Activated CD8-positive, alpha-beta memory T cell treated with anti-CD3 and anti-CD28 coated beads for 4 hours (primary cell): ENCODE results near the gene LSP1.
"Not testable (repeated sequence)": the region's sequence is repeated elsewhere in the genome, so short reads cannot be mapped to it uniquely, and the experiment has no call there.

Experiments used
- DNase-seq, 2 donors: peaks; one replicate each; pipeline ENCODE4 v3.0.0-alpha.2; 2020; ENCODE audit warnings: low read depth in 2 of 2

The LSP1 gene

DNA sequence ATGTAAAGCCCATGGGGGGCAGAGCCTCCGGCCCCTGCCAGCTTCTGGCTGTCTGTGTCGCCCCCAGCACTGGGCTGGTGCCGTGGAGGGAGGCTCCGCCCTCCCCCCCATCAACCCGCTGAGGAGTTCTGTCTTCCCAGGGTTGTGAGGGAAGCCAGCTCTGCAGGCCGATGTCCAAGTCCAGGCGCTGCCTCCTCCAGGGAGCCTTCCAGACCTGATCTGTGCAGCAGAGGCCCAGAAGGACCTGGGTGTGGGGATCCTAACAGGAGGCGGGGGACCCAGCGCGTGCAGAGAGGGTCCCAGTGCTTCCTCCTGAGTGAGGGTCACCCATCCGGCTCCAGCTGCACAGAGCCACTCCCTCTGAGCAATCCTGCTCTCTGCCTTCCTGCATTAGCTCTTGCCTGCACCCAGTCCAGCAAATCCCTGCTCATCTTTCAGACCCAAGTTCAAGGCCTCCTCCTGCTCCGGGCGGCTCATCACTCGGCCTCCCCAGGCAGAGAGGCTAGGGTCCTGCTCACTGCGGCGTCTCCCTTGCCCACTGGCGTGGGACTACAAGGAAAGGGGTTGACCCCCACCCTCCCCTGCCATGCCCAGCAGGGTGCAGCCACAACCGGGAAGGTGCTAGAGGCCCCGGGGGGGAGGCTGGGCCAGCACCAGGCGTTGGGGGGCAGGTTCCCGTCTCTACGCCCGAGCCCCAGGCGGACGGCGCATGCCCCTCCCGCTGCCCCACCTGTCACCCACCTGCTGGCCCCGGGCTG is 22.4 kb downstream of the LSP1 start:
- no peak for DNase-seq

DNA sequence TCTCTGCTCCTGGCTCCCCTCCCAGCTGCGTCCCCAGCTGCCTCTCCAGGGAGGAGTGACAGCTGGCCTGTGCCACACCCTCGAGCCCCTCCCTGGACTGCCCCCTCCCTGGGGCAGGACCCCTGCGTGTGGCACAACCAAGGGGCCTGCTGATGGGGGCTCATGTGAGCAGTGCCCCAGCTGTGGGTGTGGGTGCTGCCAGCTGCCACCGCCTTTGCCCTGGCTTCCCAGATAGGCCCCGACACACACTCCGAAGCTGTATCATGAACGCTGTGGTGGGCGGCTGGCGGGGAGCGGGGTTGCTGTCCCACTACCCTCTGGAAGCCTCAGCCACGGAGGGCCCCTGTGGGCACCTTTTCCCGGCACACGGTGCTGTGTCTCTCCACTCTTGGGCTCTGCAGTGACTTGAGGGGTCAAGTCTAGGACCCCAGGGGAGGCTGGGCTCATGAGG is 23.0 kb downstream of the LSP1 start:
- DNase-seq, result not testable (repeated sequence)

DNA sequence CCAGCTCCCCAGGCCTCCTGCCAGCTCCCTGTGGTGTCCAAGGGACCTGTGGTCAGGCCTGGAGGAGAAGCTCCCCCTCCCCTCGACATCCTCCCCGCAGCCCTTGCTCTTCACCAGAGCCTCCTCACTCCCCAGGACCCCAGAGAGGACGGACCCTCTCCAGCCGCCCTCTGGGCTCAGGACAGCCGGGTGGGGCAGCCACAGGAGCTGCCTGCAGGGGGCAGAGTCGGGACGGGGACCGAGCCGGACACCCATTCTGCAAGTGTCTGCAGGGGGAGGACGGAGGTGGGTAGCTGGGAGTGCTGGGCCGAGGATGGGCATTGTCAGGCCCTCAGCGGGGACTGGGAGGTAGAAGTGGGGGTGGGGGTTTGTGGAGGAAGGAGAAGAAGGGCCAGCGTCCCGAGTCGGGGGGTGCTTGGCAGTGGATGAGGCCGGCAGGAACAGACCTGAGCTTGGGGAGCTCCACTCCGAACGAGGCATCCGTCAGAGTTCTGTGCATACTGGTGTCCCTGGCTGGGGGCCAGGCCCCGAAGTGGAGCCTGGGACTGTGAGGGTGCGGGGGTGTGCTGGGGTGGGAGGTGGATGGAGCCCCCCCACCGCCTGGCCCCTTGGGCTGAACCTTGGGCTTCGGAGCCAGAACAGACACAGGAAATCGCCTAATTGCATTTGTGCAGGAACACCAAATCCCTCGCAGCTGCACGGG is 23.6 kb downstream of the LSP1 start:
- no peak for DNase-seq

DNA sequence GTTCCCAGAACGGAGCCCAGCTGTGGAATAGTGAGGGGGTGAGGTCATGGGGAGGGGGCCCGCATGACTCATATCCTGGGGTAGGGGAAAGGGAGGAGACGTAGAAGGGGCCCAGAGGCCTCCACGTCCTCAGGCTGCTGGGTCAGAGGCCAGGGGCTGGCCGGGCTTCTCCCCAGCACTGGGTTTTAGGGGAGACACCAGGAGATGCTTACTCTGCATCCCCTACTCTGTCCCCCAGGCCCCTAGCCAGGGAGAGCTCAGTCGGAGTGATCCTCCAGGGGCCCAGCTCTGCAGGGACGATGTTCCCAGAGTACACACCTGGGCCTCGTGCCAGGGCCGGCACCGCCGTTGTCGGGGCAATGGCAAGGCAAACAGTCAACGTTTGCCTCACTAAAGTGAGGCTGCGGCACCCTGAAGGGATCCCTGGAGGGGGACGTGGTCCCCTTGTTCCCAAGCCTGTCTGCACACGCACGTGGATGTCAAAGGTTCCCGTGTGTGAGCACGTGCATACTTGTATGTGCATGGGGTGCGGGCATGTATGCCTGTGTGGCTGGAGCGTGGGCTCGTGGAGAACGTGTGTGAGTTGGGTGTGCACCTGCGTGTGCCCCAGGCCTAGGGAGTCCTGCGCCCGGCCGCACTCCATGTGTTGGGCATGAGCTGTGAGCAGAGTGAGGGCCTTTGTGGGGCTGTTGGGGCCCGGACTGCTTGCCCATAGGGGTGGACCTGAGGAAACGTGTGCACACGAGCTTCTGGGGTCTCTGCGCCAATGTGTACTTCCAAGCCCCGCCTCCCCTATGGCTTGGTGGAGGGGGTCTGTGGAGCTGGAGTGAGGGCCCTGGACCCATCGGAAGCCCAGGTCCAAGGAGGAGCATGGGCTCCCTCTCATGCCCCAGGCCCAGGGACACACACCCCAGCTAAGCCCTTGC is 24.6 kb downstream of the LSP1 start:
- DNase-seq, result no peak

DNA sequence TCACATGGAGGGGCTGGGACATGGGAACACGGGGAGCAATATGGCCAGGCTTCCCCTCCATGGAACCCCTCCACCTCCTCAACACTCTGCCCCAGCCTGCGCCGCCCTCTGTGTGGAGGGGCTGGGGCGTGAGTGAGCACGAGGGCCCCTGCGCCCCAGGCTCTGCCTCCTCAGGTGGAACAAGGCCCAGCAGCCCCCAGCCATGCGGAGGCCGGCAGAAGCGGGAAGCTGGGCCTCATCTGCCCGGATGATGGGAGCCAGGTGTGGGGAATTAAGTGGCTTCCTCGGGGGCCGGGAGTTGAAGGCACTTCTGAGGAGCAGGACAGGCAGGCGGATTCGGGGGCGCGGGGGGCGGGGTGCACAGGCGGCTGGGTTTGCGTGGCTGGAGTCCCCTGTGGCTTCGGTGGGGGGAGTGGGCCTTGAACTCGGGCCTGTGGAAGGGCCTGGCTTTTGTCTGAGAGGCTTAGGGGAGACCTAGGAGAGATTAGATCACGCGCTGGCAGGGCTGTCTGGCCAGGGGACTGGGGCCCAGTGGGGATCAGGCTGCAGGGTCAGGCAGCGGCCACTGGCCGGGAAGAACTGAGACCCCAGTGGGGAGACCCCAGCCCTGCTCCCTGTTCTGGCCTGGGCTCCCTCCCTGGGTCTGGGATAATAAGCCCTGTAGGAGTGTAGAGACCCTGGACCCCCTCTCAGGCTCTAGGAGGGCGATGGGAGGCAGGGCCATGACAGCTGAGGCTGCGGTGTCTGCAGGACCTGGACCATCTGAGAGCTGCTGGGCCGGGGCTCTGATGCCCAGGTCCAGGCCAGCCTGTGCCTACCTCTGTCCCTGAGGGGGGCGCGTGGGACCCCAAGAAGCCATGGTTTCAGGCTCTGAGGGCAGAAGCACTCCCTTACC is 25.5 kb downstream of the LSP1 start:
- no peak for DNase-seq

DNA sequence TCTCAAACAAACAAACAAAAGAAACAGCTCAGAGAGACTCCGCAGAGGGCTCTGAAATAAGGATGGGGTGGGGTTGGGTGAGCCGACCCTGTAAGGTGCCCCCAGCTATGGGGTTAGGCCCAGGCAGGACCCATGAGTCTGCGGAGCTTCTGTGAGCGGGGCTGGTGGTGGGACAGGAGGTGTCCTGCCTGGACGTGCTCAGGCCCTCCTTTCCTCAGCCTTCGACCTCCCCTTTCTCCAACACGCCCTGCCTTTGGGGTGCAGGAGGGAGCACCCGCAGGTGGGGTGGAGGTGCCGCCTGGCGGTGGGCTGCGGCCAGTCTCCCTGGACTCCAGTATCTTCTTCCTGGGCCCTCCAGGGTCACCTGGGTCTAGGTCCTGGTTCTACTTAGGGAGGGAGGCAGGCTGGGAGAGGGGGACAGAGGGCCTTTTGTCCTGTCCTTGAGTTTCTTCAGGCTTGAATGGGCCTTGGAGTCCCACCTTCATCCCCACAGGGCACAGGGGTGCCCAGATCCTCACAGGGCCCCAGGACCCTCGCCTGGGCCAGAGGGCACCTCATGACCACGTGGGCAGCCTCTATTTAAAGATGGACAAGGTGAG is 26.6 kb downstream of the LSP1 start:
- DNase-seq, result no peak

DNA sequence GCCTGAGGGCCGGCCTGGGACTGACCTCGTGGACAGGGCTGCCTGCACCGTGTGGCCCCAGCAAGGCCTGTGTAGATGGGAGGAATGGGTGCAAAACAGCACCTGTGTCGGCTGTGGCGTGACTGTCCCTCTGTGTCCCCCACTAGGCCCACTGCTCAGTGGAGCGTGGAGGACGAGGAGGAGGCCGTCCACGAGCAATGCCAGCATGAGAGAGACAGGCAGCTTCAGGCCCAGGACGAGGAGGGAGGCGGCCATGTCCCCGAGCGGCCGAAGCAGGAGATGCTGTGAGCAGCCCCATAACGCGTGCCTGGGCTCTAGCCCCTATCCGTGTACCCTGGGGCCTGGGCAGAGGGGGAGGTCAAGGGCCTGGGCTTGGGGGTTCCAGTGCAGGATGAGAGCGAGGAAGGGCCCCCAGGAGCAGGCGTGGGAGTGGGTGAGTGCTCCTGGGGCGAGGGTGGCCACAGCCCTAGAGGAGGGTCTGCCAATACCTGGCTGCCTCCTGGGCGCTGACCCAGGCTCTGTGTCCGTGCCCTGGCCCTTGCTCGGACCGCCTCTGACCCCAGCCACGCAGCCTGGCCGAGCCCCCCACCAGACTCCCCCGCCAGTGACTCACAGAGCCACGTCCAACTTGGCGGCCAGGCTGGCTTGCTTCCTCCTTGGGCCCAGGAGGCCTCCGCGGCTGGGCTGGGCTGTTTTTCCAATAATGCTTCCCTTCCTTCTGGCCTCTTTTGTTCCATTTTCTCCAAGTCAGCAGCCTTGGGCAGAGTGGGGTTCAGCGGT is 27.2 kb downstream of the LSP1 start:
- DNase-seq, result no peak

DNA sequence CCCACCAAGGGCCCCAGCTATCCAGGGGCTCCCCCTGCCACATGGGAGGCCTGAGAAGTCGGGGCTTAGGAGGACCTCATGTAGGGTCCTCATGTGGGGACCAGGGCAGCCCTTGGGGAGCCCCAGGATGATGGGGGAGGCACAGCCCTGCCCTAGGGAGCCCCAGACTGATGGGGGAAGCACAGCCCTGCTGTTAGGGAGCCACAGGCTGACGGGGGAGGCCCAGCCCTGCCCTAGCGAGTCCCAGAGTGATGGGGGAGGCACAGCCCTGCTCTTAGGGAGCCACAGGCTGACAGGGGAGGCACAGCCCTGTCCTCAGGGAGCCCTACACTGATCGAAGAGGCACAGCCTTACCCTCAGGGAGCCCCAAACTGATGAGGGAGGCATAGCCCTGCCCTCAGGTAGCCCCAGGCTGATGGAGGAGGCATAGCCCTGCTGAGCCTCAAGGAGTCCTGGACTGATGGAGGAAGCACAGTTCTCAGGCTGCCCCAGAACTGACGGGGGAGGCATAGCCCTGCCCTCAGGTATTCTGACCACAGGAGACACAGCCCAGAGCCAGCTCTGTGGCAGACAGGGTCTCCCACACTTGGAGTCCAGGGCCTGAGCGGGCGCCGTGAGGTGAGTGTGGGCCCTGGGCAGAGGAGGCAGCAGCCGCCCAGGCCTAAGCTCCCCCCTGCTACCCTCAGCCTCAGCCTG is 28.0 kb downstream of the LSP1 start:
- no peak for DNase-seq

DNA sequence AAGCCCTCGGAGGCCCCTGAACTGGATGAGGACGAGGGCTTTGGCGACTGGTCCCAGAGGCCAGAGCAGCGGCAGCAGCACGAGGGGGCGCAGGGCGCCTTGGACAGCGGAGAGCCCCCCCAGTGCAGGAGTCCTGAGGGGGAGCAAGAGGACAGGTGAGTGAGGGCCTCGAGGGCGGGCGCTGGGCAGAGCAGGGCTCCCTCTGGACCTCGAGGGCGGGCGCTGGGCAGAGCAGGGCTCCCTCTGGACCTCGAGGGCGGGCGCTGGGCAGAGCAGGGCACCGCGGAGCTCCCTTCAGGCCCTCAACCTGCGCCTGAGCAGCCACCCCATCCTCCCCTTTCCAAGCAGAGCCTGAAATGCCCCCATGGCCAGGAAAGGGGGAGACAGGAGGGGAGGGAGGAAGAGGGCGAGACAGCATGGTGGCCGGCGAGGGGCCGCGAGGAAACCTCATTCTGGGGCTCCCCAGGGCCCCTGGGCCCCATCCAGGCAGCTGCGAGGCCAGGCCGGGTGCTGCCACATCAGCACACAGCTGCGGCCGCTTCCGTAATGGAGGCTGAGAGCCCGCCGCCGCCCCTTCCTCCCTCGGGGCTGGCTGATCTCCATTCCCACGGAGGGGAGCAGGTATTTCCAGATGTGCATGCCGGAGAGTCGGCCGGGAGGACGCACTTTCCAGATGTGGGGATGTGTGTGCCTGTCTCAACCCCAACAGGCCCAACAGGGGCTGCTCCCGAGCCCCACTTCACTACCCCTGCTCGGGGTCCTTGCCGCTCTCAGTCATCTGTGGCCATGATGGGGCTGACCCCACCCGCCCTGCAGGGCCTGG is 28.8 kb downstream of the LSP1 start:
- no peak for DNase-seq

DNA sequence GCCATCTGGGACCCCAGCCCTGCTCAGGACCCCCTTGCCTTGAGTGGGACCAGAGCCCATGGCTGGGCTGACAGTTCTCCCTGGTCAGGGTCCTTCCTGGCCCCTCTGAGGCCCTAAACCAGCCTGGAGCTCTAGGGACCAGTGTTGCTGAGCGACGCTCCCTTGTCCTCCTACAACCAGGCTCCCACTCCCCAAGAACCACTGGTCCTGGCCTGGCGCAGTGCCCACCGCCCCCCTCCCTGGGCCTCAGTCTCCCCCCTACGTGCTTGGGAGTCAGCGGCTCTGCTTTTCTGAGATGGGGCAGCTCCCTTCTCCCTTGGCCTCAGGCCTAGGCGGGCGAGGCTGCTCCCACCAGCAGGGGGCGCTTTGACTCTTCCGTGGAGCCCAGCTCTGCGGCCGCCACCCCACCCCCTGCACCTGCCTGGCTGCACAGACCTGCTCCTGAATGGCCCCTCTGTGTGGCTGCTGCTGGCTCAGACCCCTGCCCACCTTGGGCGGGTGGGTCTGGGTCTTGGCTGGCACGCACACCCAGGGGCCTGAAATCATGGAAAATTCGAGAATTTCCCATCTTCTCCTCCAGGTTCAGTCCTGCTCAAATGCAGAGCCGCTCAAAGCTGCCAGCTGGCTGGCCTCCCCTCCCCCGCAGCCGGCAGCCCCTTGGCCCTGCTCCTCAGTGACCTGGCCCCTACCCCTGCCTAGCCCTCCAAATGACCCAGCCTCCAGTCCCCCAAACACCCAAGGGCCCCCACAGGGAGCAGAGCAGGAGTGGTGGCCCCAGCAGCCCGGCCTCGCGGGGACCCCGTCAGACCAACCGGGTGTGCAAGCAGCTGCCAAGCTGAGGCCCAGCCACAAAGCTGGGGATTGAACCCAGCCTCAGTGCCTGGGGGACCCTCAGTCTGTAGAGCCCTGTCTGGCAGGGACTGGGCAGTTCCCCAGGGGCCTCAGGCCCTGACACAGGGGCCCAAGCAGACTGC is 29.7 kb downstream of the LSP1 start:
- peak; percentile 48 to 57 for DNase-seq

DNA sequence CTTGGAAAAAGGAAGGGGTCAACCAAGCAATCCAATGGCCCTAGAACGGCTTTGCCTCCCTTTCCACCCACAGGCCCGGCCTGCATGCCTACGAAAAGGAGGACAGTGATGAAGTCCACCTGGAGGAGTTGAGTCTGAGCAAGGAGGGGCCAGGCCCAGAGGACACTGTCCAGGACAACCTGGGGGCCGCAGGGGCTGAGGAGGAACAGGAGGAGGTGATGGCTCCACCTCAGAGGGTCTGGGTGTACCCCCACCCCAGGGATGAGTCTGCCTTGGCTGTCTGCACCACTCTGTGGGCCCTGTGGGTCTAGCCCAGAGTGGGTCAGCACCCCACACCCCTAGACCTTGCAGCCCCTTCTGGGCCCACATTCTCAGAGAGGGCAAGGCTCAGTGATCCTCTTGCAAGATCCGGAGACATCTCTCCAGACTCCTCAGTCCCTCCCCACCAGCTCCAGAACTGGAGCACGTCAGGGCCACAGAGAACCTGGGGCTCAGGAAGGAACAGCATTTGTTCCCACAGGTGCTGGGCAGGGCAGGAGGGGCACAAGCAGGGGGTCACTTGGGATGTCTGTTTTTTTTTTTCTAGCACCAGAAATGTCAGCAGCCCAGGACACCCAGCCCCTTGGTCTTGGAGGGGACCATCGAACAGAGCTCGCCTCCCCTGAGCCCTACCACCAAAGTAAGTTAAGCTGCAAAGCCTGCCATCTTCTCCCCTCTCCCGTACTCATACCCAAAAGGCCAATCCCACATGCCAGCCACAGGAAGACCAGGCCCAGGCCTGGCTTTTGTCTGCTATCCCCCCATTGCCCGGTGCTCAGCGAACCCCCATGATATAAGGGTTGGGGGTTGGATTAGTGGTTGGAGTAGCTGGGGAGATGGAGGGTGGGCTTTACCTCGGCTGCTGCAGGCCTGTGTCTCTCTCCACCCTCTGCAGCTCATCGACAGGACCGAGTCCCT is 30.7 kb downstream of the LSP1 start:
- DNase-seq, result no peak

DNA sequence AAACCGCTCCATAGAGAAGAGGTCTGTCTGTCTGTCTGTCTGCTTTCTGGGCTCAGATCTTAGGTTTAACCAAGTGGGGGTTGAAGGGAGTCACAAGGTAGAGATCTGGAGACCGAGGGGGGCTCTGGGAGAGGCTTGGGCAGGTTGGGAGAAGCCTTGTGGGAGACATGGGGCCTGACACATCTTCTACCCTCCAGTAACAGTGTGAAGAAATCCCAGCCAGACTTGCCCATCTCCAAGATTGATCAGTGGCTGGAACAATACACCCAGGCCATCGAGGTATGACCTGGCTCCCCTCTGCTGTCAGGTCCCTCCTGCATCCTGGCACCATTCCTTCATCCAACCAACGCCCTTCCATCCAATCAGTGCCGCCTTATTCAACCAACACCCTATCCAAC is 31.4 kb downstream of the LSP1 start:
- no peak for DNase-seq

DNA sequence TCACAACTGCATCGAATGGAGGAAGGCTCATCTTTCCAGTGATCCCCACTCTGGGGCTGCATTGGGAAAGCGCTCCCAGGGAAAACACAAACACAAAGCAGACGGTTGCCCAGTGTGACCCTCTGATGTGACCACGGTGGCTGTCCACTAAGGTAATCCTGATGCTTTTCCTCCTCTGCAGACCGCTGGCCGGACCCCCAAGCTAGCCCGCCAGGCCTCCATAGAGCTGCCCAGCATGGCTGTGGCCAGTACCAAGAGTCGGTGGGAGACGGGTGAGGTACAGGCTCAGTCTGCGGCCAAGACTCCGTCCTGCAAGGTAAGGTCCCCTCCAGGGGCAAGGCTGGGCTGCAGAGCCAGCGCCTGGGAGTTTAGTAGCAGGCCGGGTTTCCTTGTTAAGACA is 33.7 kb downstream of the LSP1 start:
- not testable (repeated sequence) for DNase-seq

DNA sequence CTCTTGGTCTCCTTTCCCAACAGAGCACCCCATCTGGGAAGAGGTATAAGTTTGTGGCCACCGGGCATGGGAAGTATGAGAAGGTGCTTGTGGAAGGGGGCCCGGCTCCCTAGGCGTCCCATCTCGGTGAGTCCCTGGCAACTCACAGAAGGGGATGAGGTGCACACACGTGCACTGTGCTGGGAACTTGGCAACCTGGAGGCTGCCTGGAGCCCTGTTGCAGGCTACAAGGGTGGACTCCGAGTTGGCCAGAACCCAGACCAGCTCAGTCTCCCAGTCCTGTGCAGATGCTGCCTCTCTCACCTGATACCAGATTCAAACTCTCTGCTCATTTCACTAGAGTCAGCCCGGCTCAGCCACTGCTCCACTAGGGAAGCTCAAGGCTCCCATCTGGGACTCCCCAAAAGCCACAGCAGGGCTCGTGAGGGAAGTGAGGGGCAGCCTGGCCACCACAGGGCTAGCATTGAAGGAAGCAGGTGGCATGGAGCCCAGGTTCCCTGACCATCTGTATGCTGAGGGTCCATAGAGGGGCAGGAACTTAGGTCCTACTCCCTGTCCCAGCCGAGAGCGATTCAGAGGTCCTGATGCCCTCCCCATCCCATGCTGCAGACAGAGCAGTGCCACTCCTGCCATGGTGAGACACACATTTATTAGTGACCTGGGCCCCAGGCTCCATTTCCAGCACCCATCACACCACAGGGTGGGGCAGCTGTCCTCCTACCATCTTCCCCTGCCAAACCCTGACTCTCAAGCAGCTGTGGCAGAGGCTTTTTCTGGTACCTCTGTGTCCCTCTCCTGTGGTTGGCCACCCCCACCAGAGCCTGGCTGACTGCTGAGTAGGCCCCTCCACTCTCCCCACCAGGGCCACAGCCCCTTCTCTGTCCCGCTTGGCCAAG is 34.8 kb downstream of the LSP1 start:
- DNase-seq, result no peak

DNA sequence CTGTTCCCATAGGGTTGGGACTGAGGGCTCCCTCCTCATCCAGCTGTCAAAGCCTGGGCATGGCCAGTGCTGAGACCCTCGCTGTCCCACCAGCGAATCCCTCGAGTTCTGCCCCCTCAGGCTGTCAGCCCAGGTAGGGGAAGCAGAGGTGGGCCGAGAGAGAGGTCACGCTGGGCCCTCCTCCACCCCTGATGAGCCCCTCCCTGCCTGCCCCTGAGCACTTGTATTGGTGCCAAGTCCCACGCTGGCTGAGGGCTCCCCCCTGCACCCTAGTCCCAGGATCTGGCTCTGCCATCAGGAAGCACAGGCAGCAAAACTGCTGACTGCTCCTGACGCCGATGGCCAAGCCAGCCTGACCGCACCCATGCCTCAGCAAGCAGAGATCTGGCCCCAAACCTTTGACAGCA is 35.5 kb downstream of the LSP1 start:
- DNase-seq, result no peak
